ENCODE results near the gene SLC29A4. TPM values are rescaled to one million over a fixed set of nuclear protein-coding genes. Genes with fewer than 3 reads are reported as not detected.

Gene SLC29A4
- total RNA-seq, 1 donor from 2014 or later = 120 TPM

- H3K4me3 Mint-ChIP-seq (ENCODE audit: low read depth) = no peak overlapping the region
- H3K27ac Mint-ChIP-seq = no peak overlapping the region
- H3K27me3 Mint-ChIP-seq = no peaks in the 10 kb centered on the region
- H3K36me3 Mint-ChIP-seq (ENCODE audit: insufficient read depth) = peaks cover 55% of the 10 kb centered on the region
- no peak for TF ChIP-seq CTCF (IDR thresholded peaks at IDR 0.05; ENCODE audit: unreplicated experiment)
- DNase-seq (ENCODE audit: low spot score, unreplicated experiment) = no peak
- H3K9me3 Mint-ChIP-seq (ENCODE audit: low read depth) = peaks cover 12% of the 10 kb centered on the region
- H3K4me1 Mint-ChIP-seq (ENCODE audit: low read depth) = no peaks in the 10 kb centered on the region
These were observed 61.1 kb downstream of the SLC29A4 start for GRCh38 chr7:5343884-5344283.

- Mint-ChIP-seq H3K4me3 (ENCODE audit: low read depth) (no peak overlapping the region), H3K36me3 (ENCODE audit: insufficient read depth) (peaks cover 54% of the 10 kb centered on the region), H3K27ac (no peak overlapping the region), H3K4me1 (ENCODE audit: low read depth) (no peaks in the 10 kb centered on the region), H3K27me3 (no peaks in the 10 kb centered on the region), H3K9me3 (ENCODE audit: low read depth) (peaks cover 12% of the 10 kb centered on the region)
- TF ChIP-seq CTCF (IDR thresholded peaks at IDR 0.05; ENCODE audit: unreplicated experiment) = no peak
- no peak for DNase-seq (ENCODE audit: low spot score, unreplicated experiment)
These were observed 61.6 kb downstream of the SLC29A4 start for GRCh38 chr7:5344342-5344741.

GRCh38 chr7:5345171-5345570 lies 62.4 kb downstream of the SLC29A4 start:
- no peak overlapping the region for H3K27ac Mint-ChIP-seq
- no peaks in the 10 kb centered on the region for H3K27me3 Mint-ChIP-seq
- no peak for DNase-seq (ENCODE audit: low spot score, unreplicated experiment)
- H3K36me3 Mint-ChIP-seq (ENCODE audit: insufficient read depth) = peaks cover 48% of the 10 kb centered on the region
- TF ChIP-seq CTCF (IDR thresholded peaks at IDR 0.05; ENCODE audit: unreplicated experiment) = no peak
- no peaks in the 10 kb centered on the region for H3K4me1 Mint-ChIP-seq (ENCODE audit: low read depth)
- H3K9me3 Mint-ChIP-seq (ENCODE audit: low read depth) = peaks cover 12% of the 10 kb centered on the region
- no peak overlapping the region for H3K4me3 Mint-ChIP-seq (ENCODE audit: low read depth)

- Mint-ChIP-seq H3K4me1 (ENCODE audit: low read depth) (no peaks in the 10 kb centered on the region), H3K27me3 (no peaks in the 10 kb centered on the region), H3K4me3 (ENCODE audit: low read depth) (no peak overlapping the region), H3K27ac (no peak overlapping the region), H3K9me3 (ENCODE audit: low read depth) (peaks cover 12% of the 10 kb centered on the region), H3K36me3 (ENCODE audit: insufficient read depth) (peaks cover 45% of the 10 kb centered on the region)
- DNase-seq (ENCODE audit: low spot score, unreplicated experiment) = no peak
- TF ChIP-seq CTCF (IDR thresholded peaks at IDR 0.05; ENCODE audit: unreplicated experiment) = no peak
These were observed 62.9 kb downstream of the SLC29A4 start for GRCh38 chr7:5345671-5346070.

- peaks cover 2% of the 10 kb centered on the region for H3K4me1 Mint-ChIP-seq (ENCODE audit: low read depth)
- peaks cover 7% of the 10 kb centered on the region for H3K9me3 Mint-ChIP-seq (ENCODE audit: low read depth)
- peaks cover 40% of the 10 kb centered on the region for H3K36me3 Mint-ChIP-seq (ENCODE audit: insufficient read depth)
- peak overlapping the region; percentile 84 for H3K27ac Mint-ChIP-seq
- H3K4me3 Mint-ChIP-seq (ENCODE audit: low read depth) = no peak overlapping the region
- no peak for TF ChIP-seq CTCF (IDR thresholded peaks at IDR 0.05; ENCODE audit: unreplicated experiment)
- no peak for DNase-seq (ENCODE audit: low spot score, unreplicated experiment)
- no peaks in the 10 kb centered on the region for H3K27me3 Mint-ChIP-seq
These were observed 65.6 kb downstream of the SLC29A4 start for GRCh38 chr7:5348134-5349004.
